Measurements from ENCODE around the gene HOXD8.

HOXD8 gene

DNA sequence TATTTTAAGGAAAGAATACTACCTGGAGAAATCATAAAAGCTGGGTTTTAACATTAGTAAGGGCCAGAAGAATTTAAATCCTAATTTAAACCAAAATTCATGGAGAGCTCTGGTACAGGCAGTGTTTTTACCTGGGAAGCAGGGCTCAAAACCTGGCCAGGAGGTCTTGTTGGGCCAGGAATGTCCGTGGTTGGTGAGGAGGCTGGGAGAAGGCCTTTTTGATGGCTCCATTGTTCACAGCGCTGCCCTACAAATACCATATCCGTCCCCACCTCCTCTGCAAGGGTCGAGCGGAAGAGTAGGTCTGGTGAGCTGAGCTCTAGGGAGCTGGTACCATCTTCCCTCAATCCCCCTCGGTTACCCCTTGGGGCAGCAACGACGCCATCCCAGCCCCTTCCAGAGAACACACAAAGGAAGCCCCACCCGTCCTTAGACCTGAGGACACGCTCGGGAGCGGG lies 48.1 kb downstream of the HOXD8 start:
- peak overlapping the region; percentile 32 for H3K4me3 ChIP-seq (ENCODE audit: low read depth, low read length)
- H3K27ac ChIP-seq (ENCODE audit: extremely low read depth, low read depth, low read length) = peak overlapping the region; percentile 69; the same call in 1 of the 2 replicates
- no peaks in the 10 kb centered on the region for H3K9me3 ChIP-seq (ENCODE audit: control insufficient read depth, insufficient read depth, low read depth, low read length)
- TF ChIP-seq ZBTB8A (tag by site-specific recombination; IDR thresholded peaks at IDR 0.05) (peak; percentile 28; the same call in 1 of the 2 replicates), ZNF140 (tag by site-specific recombination; IDR thresholded peaks at IDR 0.05) (no peak), CTCF (tag by site-specific recombination; IDR thresholded peaks at IDR 0.05) (peak; percentile 46; the same call in 1 of the 2 replicates)
- peaks cover 4% of the 10 kb centered on the region; the same call in 1 of the 2 replicates for H3K4me1 ChIP-seq (ENCODE audit: control insufficient read depth, insufficient read depth, low read length)
- H3K36me3 ChIP-seq (ENCODE audit: control insufficient read depth in 2 of 2, insufficient read depth in 1 of 2, low read length in 2 of 2) = peaks cover 0 to 11% of the 10 kb centered on the region in 2 experiments; a peak in 1 of 3 replicates
- ChIA-PET POLR2A (interaction anchor here (0.9 to 1.1 kb wide), 2 partner anchors 11 to 24 kb away, joined by 3 read pairs; partner anchors contain the start of gene HOXD1), CTCF (interaction anchor here (0.6 kb wide), 1 partner anchor 861 kb away, joined by 3 read pairs; no protein-coding TSS in a partner anchor)

DNA sequence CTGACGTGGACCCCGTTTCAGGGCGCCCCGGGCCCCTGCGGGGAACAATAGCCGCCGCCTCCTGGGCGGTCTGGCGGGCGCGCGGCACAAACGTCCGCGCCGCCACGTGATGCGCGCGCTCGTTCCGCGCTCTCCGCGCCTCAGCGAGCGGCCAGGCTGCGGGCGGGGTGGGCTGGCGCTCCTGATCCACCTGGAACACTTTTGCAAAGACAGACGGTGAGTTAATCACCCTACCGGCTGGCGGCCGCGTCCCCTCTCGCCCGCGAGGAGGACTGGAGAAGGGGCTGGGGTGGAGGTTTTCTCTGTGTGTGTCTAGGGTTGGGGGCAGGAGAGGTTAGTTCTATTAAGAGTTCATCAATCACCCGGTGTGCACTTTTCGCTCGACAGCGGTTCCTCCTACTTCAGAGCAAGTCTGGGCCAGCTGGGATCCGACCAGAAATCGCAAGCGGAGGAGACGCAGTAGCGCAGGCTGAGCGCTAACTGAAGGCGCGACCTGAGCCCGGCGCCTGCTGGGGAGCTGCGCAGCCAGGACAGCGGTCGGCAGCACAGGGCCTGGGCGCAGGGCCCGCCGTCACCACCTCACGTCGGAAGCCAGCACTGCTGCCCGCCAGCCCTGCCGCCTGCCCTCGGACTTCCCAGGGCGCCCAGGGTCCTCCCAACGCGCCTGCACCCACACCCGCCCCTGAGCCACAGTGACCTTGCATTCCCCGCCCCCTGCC lies 48.7 kb downstream of the HOXD8 start:
- peaks cover 4% of the 10 kb centered on the region; the same call in 1 of the 2 replicates for H3K4me1 ChIP-seq (ENCODE audit: control insufficient read depth, insufficient read depth, low read length)
- peaks cover 0 to 11% of the 10 kb centered on the region in 2 experiments; a peak in 1 of 3 replicates for H3K36me3 ChIP-seq (ENCODE audit: control insufficient read depth in 2 of 2, insufficient read depth in 1 of 2, low read length in 2 of 2)
- H3K27ac ChIP-seq (ENCODE audit: extremely low read depth, low read depth, low read length) = peak overlapping the region; percentile 69
- ChIA-PET CTCF (no interaction called here), POLR2A (interaction anchor here (0.9 to 1.6 kb wide), 3 partner anchors 10 to 25 kb away, joined by 3 to 4 read pairs (median 3); partner anchors contain the start of gene HOXD1)
- peak overlapping the region; percentile 32 for H3K4me3 ChIP-seq (ENCODE audit: low read depth, low read length)
- no peaks in the 10 kb centered on the region for H3K9me3 ChIP-seq (ENCODE audit: control insufficient read depth, insufficient read depth, low read depth, low read length)
- TF ChIP-seq OVOL3 (tag by site-specific recombination; IDR thresholded peaks at IDR 0.05) (no peak), ZBTB17 (tag by site-specific recombination; IDR thresholded peaks at IDR 0.05) (peak; percentile 49; the same call in 1 of the 2 replicates), ZNF658 (tag by site-specific recombination; IDR thresholded peaks at IDR 0.05) (no peak), EGR2 (tag by site-specific recombination; IDR thresholded peaks at IDR 0.05; ENCODE audit: low read depth) (0 out of 2 replicates have a peak, but pooled peaks have one; percentile 34), ZNF16 (tag by site-specific recombination; IDR thresholded peaks at IDR 0.05; ENCODE audit: low read depth) (no peak), GLIS2 (tag by site-specific recombination; IDR thresholded peaks at IDR 0.05) (peak; percentile 24; the same call in 1 of the 2 replicates), ZNF394 (tag by site-specific recombination; IDR thresholded peaks at IDR 0.05; ENCODE audit: borderline replicate concordance) (no peak), ZNF830 (tag by site-specific recombination; IDR thresholded peaks at IDR 0.05; ENCODE audit: low read depth) (no peak), ZNF37A (tag by site-specific recombination; IDR thresholded peaks at IDR 0.05) (no peak), SP2 (tag by site-specific recombination; IDR thresholded peaks at IDR 0.05) (peak; percentile 30), ZBTB8A (tag by site-specific recombination; IDR thresholded peaks at IDR 0.05) (peak; percentile 58), SP3 (tag by site-specific recombination; IDR thresholded peaks at IDR 0.05) (peak; percentile 47; the same call in 1 of the 2 replicates), KLF9 (tag by site-specific recombination; IDR thresholded peaks at IDR 0.05; ENCODE audit: low read depth) (peak; percentile 83; the same call in 1 of the 2 replicates), CTCF (tag by site-specific recombination; IDR thresholded peaks at IDR 0.05) (peak; percentile 32; the same call in 1 of the 2 replicates), ZNF621 (tag by site-specific recombination; IDR thresholded peaks at IDR 0.05) (no peak), ZNF239 (tag by site-specific recombination; IDR thresholded peaks at IDR 0.05) (no peak), ZNF354C (tag by site-specific recombination; IDR thresholded peaks at IDR 0.05; ENCODE audit: borderline replicate concordance, low read depth) (no peak), ZNF335 (tag by site-specific recombination; conservative IDR thresholded peaks at IDR 0.05) (peak; percentile 31; the same call in 1 of the 2 replicates), ZNF350 (tag by site-specific recombination; IDR thresholded peaks at IDR 0.05) (no peak)
- TF ChIP-seq, protein P1, sequence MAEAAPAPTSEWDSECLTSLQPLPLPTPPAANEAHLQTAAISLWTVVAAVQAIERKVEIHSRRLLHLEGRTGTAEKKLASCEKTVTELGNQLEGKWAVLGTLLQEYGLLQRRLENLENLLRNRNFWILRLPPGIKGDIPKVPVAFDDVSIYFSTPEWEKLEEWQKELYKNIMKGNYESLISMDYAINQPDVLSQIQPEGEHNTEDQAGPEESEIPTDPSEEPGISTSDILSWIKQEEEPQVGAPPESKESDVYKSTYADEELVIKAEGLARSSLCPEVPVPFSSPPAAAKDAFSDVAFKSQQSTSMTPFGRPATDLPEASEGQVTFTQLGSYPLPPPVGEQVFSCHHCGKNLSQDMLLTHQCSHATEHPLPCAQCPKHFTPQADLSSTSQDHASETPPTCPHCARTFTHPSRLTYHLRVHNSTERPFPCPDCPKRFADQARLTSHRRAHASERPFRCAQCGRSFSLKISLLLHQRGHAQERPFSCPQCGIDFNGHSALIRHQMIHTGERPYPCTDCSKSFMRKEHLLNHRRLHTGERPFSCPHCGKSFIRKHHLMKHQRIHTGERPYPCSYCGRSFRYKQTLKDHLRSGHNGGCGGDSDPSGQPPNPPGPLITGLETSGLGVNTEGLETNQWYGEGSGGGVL (tag by site-specific recombination; IDR thresholded peaks at IDR 0.05) = no peak
- TF ChIP-seq, protein P2, sequence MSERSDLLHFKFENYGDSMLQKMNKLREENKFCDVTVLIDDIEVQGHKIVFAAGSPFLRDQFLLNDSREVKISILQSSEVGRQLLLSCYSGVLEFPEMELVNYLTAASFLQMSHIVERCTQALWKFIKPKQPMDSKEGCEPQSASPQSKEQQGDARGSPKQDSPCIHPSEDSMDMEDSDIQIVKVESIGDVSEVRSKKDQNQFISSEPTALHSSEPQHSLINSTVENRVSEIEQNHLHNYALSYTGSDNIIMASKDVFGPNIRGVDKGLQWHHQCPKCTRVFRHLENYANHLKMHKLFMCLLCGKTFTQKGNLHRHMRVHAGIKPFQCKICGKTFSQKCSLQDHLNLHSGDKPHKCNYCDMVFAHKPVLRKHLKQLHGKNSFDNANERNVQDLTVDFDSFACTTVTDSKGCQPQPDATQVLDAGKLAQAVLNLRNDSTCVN (tag by site-specific recombination; optimal IDR thresholded peaks at IDR 0.05) = peak; percentile 59
